ENCODE data around the gene EMC9. TPM values are rescaled to one million over a fixed set of nuclear protein-coding genes. Genes with fewer than 3 reads are reported as not detected.
A peak's percentile ranks its signal among the peaks of the same experiment; 100 is the strongest.

EMC9 gene
- total RNA-seq, 3 donors from 2014 or later, result 15.9 to 18.9 (median 17.4) TPM

- H3K36me3 Mint-ChIP-seq (ENCODE audit: insufficient read depth), result peaks cover 50% of the 10 kb centered on the region
- peak overlapping the region; percentile 51 for H3K4me3 Mint-ChIP-seq
- no peaks in the 10 kb centered on the region for H3K27me3 Mint-ChIP-seq (ENCODE audit: low read depth)
- peaks cover 55% of the 10 kb centered on the region for H3K4me1 Mint-ChIP-seq (ENCODE audit: low read depth)
- no peaks in the 10 kb centered on the region for H3K9me3 Mint-ChIP-seq
- DNase-seq (no peak), ATAC-seq (no peak)
These were observed 23.2 kb upstream of the EMC9 start for GRCh38 chr14:24164518-24164991.

DNA sequence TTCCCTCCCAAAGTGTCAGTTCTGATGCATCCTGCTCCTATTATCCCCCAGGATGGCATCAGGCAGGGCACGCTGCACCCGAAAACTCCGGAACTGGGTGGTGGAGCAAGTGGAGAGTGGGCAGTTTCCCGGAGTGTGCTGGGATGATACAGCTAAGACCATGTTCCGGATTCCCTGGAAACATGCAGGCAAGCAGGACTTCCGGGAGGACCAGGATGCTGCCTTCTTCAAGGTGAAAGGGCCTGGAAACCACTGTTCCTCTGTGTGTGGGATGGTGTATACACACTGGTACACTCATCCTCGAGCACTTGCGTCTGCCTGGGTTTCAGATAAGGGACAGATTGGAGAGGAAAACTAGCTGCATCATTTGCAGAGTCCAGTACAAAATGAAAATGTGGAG, 20.7 kb upstream of the EMC9 start:
- peaks cover 46% of the 10 kb centered on the region for H3K36me3 Mint-ChIP-seq (ENCODE audit: insufficient read depth)
- H3K4me1 Mint-ChIP-seq (ENCODE audit: low read depth), result peaks cover 49% of the 10 kb centered on the region

DNA sequence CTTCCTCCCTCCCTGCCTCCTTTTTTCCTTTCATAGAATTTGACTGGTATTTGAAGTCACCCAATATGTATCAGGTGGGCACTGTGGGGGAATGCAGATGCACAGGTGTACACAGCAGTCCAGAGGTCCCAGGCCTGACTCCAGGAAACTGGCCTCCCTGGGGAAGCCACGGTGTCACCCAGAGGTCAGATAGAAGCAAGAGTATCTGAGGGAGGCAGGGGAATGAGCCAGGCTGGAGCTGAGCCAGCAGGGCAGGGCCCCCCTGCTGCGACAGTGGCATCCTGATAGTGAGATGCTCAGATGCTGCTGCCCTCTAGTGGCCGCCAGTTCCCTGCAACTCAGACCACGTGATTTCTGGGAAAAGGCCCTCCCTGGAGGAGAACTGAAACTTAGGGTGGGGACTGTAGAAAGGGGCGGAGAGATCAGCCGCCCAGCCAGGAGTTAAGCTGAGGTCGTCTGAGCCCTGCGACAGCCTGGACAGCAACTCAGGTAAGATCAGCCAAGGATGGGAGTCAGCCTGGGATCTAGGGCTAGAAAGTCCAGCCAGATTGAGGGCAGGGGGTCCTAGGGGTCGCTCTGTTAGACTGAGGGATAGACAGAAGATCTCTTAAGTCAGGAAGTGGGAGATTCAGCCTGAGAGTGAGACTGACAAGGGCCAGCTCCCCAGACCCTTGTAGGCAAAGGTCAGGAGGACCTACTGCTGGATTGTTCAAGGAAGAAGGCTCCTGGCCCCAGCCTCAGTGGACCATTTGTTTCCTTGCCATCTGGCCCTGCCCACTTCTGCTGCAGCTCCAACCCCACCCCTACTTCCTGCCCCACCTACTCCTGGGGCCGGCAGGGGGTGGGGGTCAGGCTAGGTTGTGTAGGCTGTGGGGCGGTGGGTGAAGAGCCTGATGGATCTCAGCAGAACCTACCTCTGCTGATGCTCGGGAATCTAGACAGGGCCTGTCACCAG, 19.7 kb upstream of the EMC9 start, which contains the start of gene IRF9:
Gene IRF9, plus strand, starts transcription at position 416 of the 955 bp plus-strand sequence. CDS start 880 bp downstream, outside the sequence.
- H3K4me1 Mint-ChIP-seq (ENCODE audit: low read depth), result peaks cover 47% of the 10 kb centered on the region
- peak within 1 kb of the TSS; percentile 98 for H3K4me3 Mint-ChIP-seq
- ATAC-seq, result peak; percentile 90
- no peaks in the 10 kb centered on the region for H3K27me3 Mint-ChIP-seq (ENCODE audit: low read depth)
- DNase-seq, result peak; percentile 99
- H3K36me3 Mint-ChIP-seq (ENCODE audit: insufficient read depth), result peaks cover 43% of the 10 kb centered on the region
- H3K9me3 Mint-ChIP-seq, result no peaks in the 10 kb centered on the region

More for the DNA sequence above, 20.7 kb upstream of the EMC9 start:
- Mint-ChIP-seq H3K27me3 (ENCODE audit: low read depth) (no peaks in the 10 kb centered on the region), H3K9me3 (no peaks in the 10 kb centered on the region), H3K4me3 (peak overlapping the region; percentile 98)
- ATAC-seq (peak in 1 of 2 donors; percentile 22), DNase-seq (no peak)

- Mint-ChIP-seq H3K4me3 (no peak overlapping the region), H3K9me3 (no peaks in the 10 kb centered on the region), H3K4me1 (ENCODE audit: low read depth) (peaks cover 46% of the 10 kb centered on the region), H3K27me3 (ENCODE audit: low read depth) (no peaks in the 10 kb centered on the region), H3K36me3 (ENCODE audit: insufficient read depth) (peaks cover 46% of the 10 kb centered on the region)
- no peak for ATAC-seq
- no peak for DNase-seq
These were observed 19.1 kb upstream of the EMC9 start for GRCh38 chr14:24160499-24160849.

DNA sequence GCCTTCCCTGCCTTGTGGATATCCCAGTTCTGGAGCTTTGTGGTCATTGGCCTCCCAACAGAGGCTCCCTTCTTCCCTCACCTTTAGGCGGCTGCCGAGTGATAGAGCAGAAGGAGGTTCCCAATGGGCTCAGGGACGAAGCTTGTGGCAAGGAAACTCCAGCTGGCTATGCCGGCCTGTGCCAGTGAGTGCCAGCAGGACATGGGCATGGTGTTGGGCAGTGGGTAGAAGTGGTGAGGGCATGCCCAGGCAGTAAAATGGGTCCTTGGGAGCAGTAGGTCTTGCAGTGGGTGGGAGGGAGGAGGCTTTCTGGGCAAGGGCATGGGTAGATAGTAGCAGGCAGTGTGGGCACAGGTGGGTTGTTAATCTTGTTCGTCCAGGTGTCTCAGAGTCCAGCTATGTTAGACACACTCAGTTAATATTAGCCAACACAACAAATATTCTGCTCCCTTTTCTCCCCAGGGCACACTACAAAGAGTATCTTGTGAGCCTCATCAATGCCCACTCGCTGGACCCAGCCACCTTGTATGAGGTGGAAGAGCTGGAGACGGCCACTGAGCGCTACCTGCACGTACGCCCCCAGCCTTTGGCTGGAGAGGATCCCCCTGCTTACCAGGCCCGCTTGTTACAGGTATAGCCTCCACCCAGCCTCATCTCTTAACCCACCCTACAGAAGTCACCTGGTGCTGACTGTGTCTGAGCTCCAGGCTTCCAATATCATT, 18.5 kb upstream of the EMC9 start:
- peaks cover 40% of the 10 kb centered on the region for H3K4me1 Mint-ChIP-seq (ENCODE audit: low read depth)
- DNase-seq, result no peak
- H3K4me3 Mint-ChIP-seq, result no peak overlapping the region
- H3K27me3 Mint-ChIP-seq (ENCODE audit: low read depth), result no peaks in the 10 kb centered on the region
- H3K36me3 Mint-ChIP-seq (ENCODE audit: insufficient read depth), result peaks cover 42% of the 10 kb centered on the region
- ATAC-seq, result no peak
- no peaks in the 10 kb centered on the region for H3K9me3 Mint-ChIP-seq

DNA sequence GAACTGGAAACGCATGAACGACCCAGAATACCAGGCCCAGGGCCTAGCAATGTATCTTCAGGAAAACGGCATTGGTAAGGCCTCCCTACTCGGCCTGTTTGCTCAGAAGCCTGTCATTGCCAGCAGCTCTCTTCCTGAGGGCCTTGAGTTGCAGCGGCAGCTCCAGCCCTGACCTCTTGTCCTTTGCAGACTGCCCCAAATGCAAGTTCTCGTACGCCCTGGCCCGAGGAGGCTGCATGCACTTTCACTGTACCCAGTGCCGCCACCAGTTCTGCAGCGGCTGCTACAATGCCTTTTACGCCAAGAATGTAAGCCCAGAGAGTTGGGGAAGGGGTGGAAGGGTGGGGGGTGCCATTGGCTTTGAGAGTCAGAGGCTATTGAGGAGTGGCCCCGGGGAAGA, 15.9 kb upstream of the EMC9 start:
- no peak overlapping the region for H3K4me3 Mint-ChIP-seq
- peaks cover 31% of the 10 kb centered on the region for H3K36me3 Mint-ChIP-seq (ENCODE audit: insufficient read depth)
- H3K4me1 Mint-ChIP-seq (ENCODE audit: low read depth), result peaks cover 15% of the 10 kb centered on the region
- DNase-seq (no peak), ATAC-seq (no peak)
- H3K9me3 Mint-ChIP-seq, result no peaks in the 10 kb centered on the region
- H3K27me3 Mint-ChIP-seq (ENCODE audit: low read depth), result no peaks in the 10 kb centered on the region

DNA sequence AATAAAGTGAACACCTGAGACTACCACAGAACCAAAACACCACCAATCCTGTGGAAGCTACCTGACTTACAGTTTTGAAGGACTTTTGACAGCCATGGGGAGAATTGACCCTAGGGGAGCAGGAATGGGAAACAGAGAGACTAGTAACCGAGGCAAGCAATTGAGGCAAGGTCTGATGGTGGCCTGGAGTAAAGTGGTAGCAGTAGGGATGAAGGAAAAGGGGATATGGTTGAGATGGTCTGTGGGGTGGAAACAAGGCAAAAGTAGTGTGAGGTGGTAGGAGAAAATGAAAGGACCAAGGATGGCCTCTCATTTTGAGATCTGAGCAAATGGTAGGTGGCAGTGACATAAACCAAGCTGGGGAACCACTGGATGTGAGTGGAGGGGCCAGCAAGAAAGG, 15.4 kb upstream of the EMC9 start:
- no peak for DNase-seq
- Mint-ChIP-seq H3K9me3 (no peaks in the 10 kb centered on the region), H3K4me1 (ENCODE audit: low read depth) (peaks cover 11% of the 10 kb centered on the region), H3K36me3 (ENCODE audit: insufficient read depth) (peaks cover 30% of the 10 kb centered on the region), H3K4me3 (no peak overlapping the region), H3K27me3 (ENCODE audit: low read depth) (no peaks in the 10 kb centered on the region)
- ATAC-seq, result no peak

- H3K27me3 Mint-ChIP-seq (ENCODE audit: low read depth), result no peaks in the 10 kb centered on the region
- H3K4me3 Mint-ChIP-seq, result no peak overlapping the region
- H3K36me3 Mint-ChIP-seq (ENCODE audit: insufficient read depth), result peaks cover 34% of the 10 kb centered on the region
- DNase-seq (no peak), ATAC-seq (no peak)
- peaks cover 4% of the 10 kb centered on the region for H3K4me1 Mint-ChIP-seq (ENCODE audit: low read depth)
- no peaks in the 10 kb centered on the region for H3K9me3 Mint-ChIP-seq
These were observed 13.7 kb upstream of the EMC9 start for GRCh38 chr14:24155100-24155499.

GRCh38 chr14:24151404-24152080, 10.2 kb upstream of the EMC9 start:
- no peak for ATAC-seq
- no peak for DNase-seq
- no peaks in the 10 kb centered on the region for H3K27me3 Mint-ChIP-seq (ENCODE audit: low read depth)
- peaks cover 34% of the 10 kb centered on the region for H3K36me3 Mint-ChIP-seq (ENCODE audit: insufficient read depth)
- H3K9me3 Mint-ChIP-seq, result no peaks in the 10 kb centered on the region
- H3K4me1 Mint-ChIP-seq (ENCODE audit: low read depth), result peaks cover 22% of the 10 kb centered on the region
- H3K4me3 Mint-ChIP-seq, result no peak overlapping the region

GRCh38 chr14:24150993-24151392, 9.6 kb upstream of the EMC9 start:
- Mint-ChIP-seq H3K4me1 (ENCODE audit: low read depth) (peaks cover 26% of the 10 kb centered on the region), H3K36me3 (ENCODE audit: insufficient read depth) (peaks cover 33% of the 10 kb centered on the region), H3K27me3 (ENCODE audit: low read depth) (no peaks in the 10 kb centered on the region), H3K9me3 (no peaks in the 10 kb centered on the region), H3K4me3 (no peak overlapping the region)
- no peak for DNase-seq
- ATAC-seq, result no peak

DNA sequence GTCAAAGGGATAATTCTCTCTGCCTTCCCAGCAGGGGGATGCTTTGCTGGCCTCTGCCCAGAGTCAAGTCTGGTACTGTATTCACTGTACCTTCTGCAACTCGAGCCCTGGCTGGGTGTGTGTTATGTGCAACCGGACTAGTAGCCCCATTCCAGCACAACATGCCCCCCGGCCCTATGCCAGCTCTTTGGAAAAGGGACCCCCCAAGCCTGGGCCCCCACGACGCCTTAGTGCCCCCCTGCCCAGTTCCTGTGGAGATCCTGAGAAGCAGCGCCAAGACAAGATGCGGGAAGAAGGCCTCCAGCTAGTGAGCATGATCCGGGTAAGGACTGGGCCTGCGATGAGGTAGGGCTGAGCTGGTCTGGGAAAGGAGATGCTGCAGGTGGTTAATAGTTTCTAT, 9.2 kb upstream of the EMC9 start:
- DNase-seq (no peak), ATAC-seq (no peak)
- Mint-ChIP-seq H3K4me1 (ENCODE audit: low read depth) (peaks cover 29% of the 10 kb centered on the region), H3K9me3 (no peaks in the 10 kb centered on the region), H3K27me3 (ENCODE audit: low read depth) (no peaks in the 10 kb centered on the region), H3K36me3 (ENCODE audit: insufficient read depth) (peaks cover 29% of the 10 kb centered on the region), H3K4me3 (no peak overlapping the region)

GRCh38 chr14:24150061-24150460, 8.7 kb upstream of the EMC9 start:
- peaks cover 34% of the 10 kb centered on the region for H3K4me1 Mint-ChIP-seq (ENCODE audit: low read depth)
- H3K36me3 Mint-ChIP-seq (ENCODE audit: insufficient read depth), result peaks cover 32% of the 10 kb centered on the region

DNA sequence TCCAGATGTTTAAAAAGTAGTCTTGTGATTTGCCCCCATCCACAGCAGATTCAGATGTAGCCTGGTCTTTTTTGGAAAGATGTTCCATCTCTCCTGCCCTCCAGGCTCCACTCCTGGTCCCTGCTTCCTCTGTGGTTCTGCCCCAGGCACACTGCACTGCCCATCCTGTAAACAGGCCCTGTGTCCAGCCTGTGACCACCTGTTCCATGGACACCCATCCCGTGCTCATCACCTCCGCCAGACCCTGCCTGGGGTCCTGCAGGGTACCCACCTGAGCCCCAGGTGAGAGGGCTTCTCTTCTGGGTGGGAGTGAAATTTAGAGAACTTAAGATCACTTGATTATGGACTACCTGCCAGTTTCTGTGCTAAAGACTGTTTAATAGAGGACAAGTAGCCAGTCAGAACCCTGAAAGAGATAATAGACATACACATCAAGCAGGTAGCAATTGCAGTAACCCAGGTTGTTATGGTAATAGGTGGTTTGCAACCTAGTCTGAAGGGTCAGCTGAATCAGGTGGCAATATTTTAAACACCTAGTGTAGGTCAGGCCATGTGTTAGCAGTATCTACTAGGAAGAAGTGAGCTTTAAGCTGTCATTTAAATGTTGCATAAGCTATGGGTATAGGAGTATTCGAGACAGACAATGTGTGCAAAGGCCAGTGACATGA, 8.0 kb upstream of the EMC9 start:
- peaks cover 39% of the 10 kb centered on the region for H3K4me1 Mint-ChIP-seq (ENCODE audit: low read depth)
- no peaks in the 10 kb centered on the region for H3K27me3 Mint-ChIP-seq (ENCODE audit: low read depth)
- ATAC-seq (no peak), DNase-seq (no peak)
- no peaks in the 10 kb centered on the region for H3K9me3 Mint-ChIP-seq
- H3K36me3 Mint-ChIP-seq (ENCODE audit: insufficient read depth), result peaks cover 33% of the 10 kb centered on the region
- peak overlapping the region; percentile 98 for H3K4me3 Mint-ChIP-seq

More at GRCh38 chr14:24150061-24150460, 8.7 kb upstream of the EMC9 start:
- DNase-seq, result no peak
- no peaks in the 10 kb centered on the region for H3K9me3 Mint-ChIP-seq
- ATAC-seq, result no peak
- no peaks in the 10 kb centered on the region for H3K27me3 Mint-ChIP-seq (ENCODE audit: low read depth)
- no peak overlapping the region for H3K4me3 Mint-ChIP-seq
